GM12878 (cell line): Measurements from ENCODE around the gene SLC35F2. TPM values are rescaled to one million over a fixed set of nuclear protein-coding genes. Genes with fewer than 3 reads are reported as not detected.

ENCODE experiments used
- ATAC-seq: fragments of 200-7000 bp; cut with Tn5 transposase; 3 replicates; pipeline ENCODE4 v1.9.1; 2020; ENCODE audit warnings: mild to moderate bottlenecking, moderate library complexity
- BruUV-seq: library from RNA; stranded (reverse); fragments of 400-500 nt; replicated peaks from 2 replicates; lab custom pipeline; 2021; lab: Mats Ljungman, UMichigan
- CTCF ChIA-PET: fragments of 300-600 bp; sonication (Branson Sonifier 250); formaldehyde crosslinking; extraction: SDS; loops from one replicate; lab custom pipeline; 2021; ENCODE audit warnings: inconsistent platforms; lab: Yijun Ruan, JAX
- POLR2A ChIA-PET: fragments of 350-600 bp; formaldehyde crosslinking; extraction: SDS; loops from one replicate; lab custom pipeline; 2021; ENCODE audit warnings: inconsistent platforms; lab: Charles Lee
- RAD21 ChIA-PET: fragments of 300-600 bp; sonication (Branson Sonifier 250); formaldehyde crosslinking; loops from one replicate; lab custom pipeline; 2023; ENCODE audit warnings: antibody characterized with exemption; ENCODE audit not compliant: unreplicated experiment; lab: Charles Lee
- SMC1A ChIA-PET: fragments of 300-600 bp; sonication (Branson Sonifier 250); formaldehyde crosslinking; loops from one replicate; lab custom pipeline; 2023; ENCODE audit not compliant: unreplicated experiment, uncharacterized antibody; lab: Charles Lee
- DNase-seq: peaks from one replicate; pipeline ENCODE4 v3.0.0-alpha.2; 2011; ENCODE audit warnings: low read depth, low spot score
- FAIRE-seq: peaks from 3 replicates; lab custom pipeline; 2011; peaks lifted over from hg19 to GRCh38; lab: Jason Lieb, UNC
- H2AFZ ChIP-seq: 2 replicates; pipeline ENCODE4 v1.6.0; 2011; ENCODE audit warnings: low read depth, low read length, control low read depth; ENCODE audit not compliant: control insufficient read depth
- H3K27ac ChIP-seq: 2 replicates; pipeline ENCODE4 v1.5.1; 2011; ENCODE audit warnings: control low read depth; ENCODE audit not compliant: control insufficient read depth, insufficient read depth
- H3K27me3 ChIP-seq, 2 experiments: replicated peaks in 1 of 2; 2 replicates each; pipeline versions ENCODE4 v1.6.0 to v1.6.1; 2011; ENCODE audit warnings: low read length in 1 of 2; ENCODE audit not compliant: control insufficient read depth in 2 of 2, insufficient read depth in 2 of 2
- H3K36me3 ChIP-seq, 2 experiments: 2 replicates each; pipeline ENCODE4 v1.5.1; 2011; ENCODE audit warnings: low read length in 1 of 2; ENCODE audit not compliant: control insufficient read depth in 2 of 2, insufficient read depth in 2 of 2
- H3K4me1 ChIP-seq: 2 replicates; pipeline ENCODE4 v1.6.1; 2011; ENCODE audit warnings: mild to moderate bottlenecking, low read length, moderate library complexity, mixed read lengths; ENCODE audit not compliant: control insufficient read depth, insufficient read depth
- H3K4me2 ChIP-seq: 2 replicates; pipeline ENCODE4 v1.6.0; 2011; ENCODE audit warnings: control low read depth; ENCODE audit not compliant: control insufficient read depth, insufficient read depth
- H3K4me3 ChIP-seq: fragments of 200-600 bp; sonication (generic); 2 replicates; pipeline ENCODE4 v1.5.1; 2016
- H3K79me2 ChIP-seq: 2 replicates; pipeline ENCODE4 v1.6.0; 2011; ENCODE audit warnings: low read length; ENCODE audit not compliant: control insufficient read depth, insufficient read depth
- H3K9ac ChIP-seq: 2 replicates; pipeline ENCODE4 v1.8.0; 2011; ENCODE audit warnings: low read length, control low read depth, mixed read lengths; ENCODE audit not compliant: control insufficient read depth, insufficient read depth
- H3K9me3 ChIP-seq: replicated peaks from 3 replicates; pipeline ENCODE4 v1.5.1; 2011; ENCODE audit warnings: mild to moderate bottlenecking, low read length; ENCODE audit not compliant: control insufficient read depth, insufficient read depth
- H4K20me1 ChIP-seq: 2 replicates; pipeline ENCODE4 v1.6.0; 2011; ENCODE audit not compliant: control insufficient read depth, insufficient read depth
- BHLHE40 ChIP-seq, 2 experiments: fragments of 450-650 bp in 1 of 2; IDR thresholded peaks; 2 replicates each; pipeline ENCODE4 v1.6.1; 2011 to 2017; ENCODE audit warnings: low read depth in 2 of 2, borderline replicate concordance in 1 of 2, improper control_type of control experiment in 1 of 2, low read length in 1 of 2, mild to moderate bottlenecking in 1 of 2
- CBX3 ChIP-seq: fragments of 200-600 bp; sonication (generic); IDR thresholded peaks from 2 replicates; pipeline ENCODE4 v1.6.1; 2016; ENCODE audit warnings: low read depth, borderline replicate concordance
- EED ChIP-seq: sonication (generic); IDR thresholded peaks from 2 replicates; pipeline ENCODE4 v1.6.1; 2016; ENCODE audit warnings: antibody characterized with exemption, low read depth
- GATAD2B ChIP-seq: fragments of 450-650 bp; conservative IDR thresholded peaks from 2 replicates; pipeline ENCODE4 v1.6.1; 2017; ENCODE audit warnings: low read depth, mild to moderate bottlenecking, moderate library complexity
- HSF1 ChIP-seq: fragments of 150-350 bp; IDR thresholded peaks from 2 replicates; pipeline ENCODE4 v1.6.1; 2014; ENCODE audit warnings: mild to moderate bottlenecking, low read depth, low read length
- IKZF2 ChIP-seq, 2 experiments: fragments of 450-650 bp; IDR thresholded peaks; 2 replicates each; pipeline ENCODE4 v1.6.1; 2017; ENCODE audit warnings: mild to moderate bottlenecking in 2 of 2, moderate library complexity in 2 of 2
- IRF5 ChIP-seq: fragments of 450-650 bp; IDR thresholded peaks from 2 replicates; pipeline ENCODE4 v1.6.1; 2017; ENCODE audit warnings: borderline replicate concordance
- POU2F2 ChIP-seq: IDR thresholded peaks from 3 replicates; pipeline ENCODE4 v1.6.1; 2011; ENCODE audit warnings: low read depth, mild to moderate bottlenecking, low read length, borderline replicate concordance
- RUNX3 ChIP-seq: IDR thresholded peaks from 2 replicates; pipeline ENCODE4 v1.6.1; 2012; ENCODE audit warnings: low read length, inconsistent platforms
- SMAD1 ChIP-seq: fragments of 450-650 bp; IDR thresholded peaks from 2 replicates; pipeline ENCODE4 v1.6.1; 2018; ENCODE audit warnings: mild to moderate bottlenecking, low read depth; ENCODE audit not compliant: partially characterized antibody
- SMARCA5 ChIP-seq: fragments of 450-650 bp; IDR thresholded peaks from 2 replicates; pipeline ENCODE4 v1.6.1; 2017; ENCODE audit warnings: mild to moderate bottlenecking
- SPI1 ChIP-seq: IDR thresholded peaks from 2 replicates; pipeline ENCODE4 v1.6.1; 2011; ENCODE audit warnings: low read depth, mild to moderate bottlenecking, low read length, moderate library complexity, borderline replicate concordance; ENCODE audit not compliant: insufficient read depth
- SRF ChIP-seq, 2 experiments: IDR thresholded peaks; 2 replicates each; pipeline ENCODE4 v1.6.1; 2011; ENCODE audit warnings: low read depth in 2 of 2, low read length in 2 of 2, mild to moderate bottlenecking in 1 of 2, moderate library complexity in 1 of 2
- YY1 ChIP-seq: IDR thresholded peaks from 2 replicates; pipeline ENCODE4 v1.6.1; 2011; ENCODE audit warnings: low read depth, mild to moderate bottlenecking, low read length
- WGBS: methylation state at CpG from one replicate; pipeline ENCODE4 v1.1.6; 2016; ENCODE audit warnings: low lambda C conversion rate; ENCODE audit not compliant: insufficient replicate concordance, insufficient coverage; ENCODE audit errors: missing lambda C conversion rate; 5-methylcytosine and 5-hydroxymethylcytosine counted together
- in situ Hi-C: fragments of 300-500 bp; cut with MboI; formaldehyde crosslinking; loops from 9 replicates; pipeline ENCODE4 v1.14.3; 2018; ENCODE audit warnings: mixed read lengths
- intact Hi-C: fragments of 100-400 bp; cut with micrococcal nuclease; formaldehyde crosslinking; loops from one replicate; pipeline ENCODE4 v1.14.2; 2022; ENCODE audit not compliant: unreplicated experiment
- polyA plus RNA-seq, 11 experiments: library from polyadenylated mRNA; depleted of rRNA in 4 of 11; unstranded in 6 of 11; stranded (reverse) in 5 of 11; fragments of >200 nt; fragmentation: Nextera tagmentation in 4 of 11; fragmentation: Illumina TruSeq in 1 of 11; extraction: Ambion mirVana in 4 of 11; extraction: Trizol in 1 of 11; gene quantifications; 1 replicate in 1 of 11; 2 replicates in 10 of 11; pipeline versions ENCODE4 v1.2.1 to v1.2.3, GENCODE V29; 2011 to 2016; ENCODE audit warnings: inconsistent platforms in 2 of 11, missing spikeins in 2 of 11, low read depth in 1 of 11
- total RNA-seq, 4 experiments: library from RNA; depleted of rRNA in 3 of 4; stranded (reverse); fragments of >200 nt in 3 of 4; fragmentation: Illumina TruSeq in 1 of 4; extraction: Trizol in 1 of 4; gene quantifications; 2 replicates each; pipeline versions ENCODE4 v1.2.1 to v1.2.3, GENCODE V29; 2013 to 2021
- TF ChIP-seq, protein P1 (sequence below): IDR thresholded peaks from 2 replicates; pipeline ENCODE4 v1.6.1; 2011; ENCODE audit warnings: low read depth, mild to moderate bottlenecking, low read length, moderate library complexity, borderline replicate concordance; ENCODE audit errors: extremely low read depth

Gene SLC35F2
- total and polyA plus RNA-seq, 10 of the 15 experiments (the other 5 are each of a cell fraction or from before 2014, with no cell fraction given): 15.2 to 48.8 (median 40.1) TPM

GRCh38 chr11:107743191-107743590 lies 115.4 kb downstream of the SLC35F2 start (continued):
- TF ChIP-seq HSF1: no peak

DNA sequence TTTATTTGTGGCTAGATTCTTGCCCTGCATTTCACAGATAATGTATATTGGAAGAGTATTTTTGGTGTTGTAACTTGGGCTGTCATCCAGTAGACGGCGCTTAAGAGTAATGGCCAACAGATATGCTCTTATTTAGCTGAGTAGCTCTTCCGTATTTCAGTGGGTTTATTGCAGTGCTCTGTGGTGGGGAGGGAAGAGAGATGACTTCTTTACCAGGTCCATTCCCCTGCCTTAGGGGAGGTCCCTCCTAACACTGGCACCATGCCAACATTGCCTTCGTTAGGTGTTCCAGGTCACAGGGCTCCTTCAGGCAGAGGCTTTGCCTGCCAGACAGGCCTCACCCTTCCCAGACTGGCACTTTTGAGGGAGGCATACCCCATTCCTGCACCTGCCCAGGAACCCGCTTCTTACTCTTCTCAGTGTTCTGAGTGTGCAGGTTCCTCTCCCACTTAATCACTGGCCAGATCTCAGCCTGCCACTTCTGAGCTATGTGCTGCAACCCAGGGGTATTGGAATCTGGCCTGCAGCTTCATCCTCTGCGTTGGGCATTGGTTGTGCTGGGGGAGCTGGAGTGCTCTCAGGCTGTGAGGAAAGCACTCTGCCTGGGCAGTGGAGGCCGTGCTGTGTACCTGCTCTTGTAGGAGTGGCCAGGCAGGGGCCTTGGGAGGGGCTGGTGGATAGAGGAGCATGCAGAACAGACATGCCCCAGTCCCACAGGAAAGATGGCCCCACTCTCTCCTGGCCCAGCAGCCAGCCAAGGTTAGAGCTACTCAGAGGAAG lies 117.4 kb downstream of the SLC35F2 start:
- 14% methylated on average over 7 of the region's 7 CpGs for WGBS
- TF ChIP-seq IKZF2 (IDR thresholded peaks at IDR 0.05) (no peak; a peak in 1 of 4 replicates), POU2F2 (peak; percentile 39; the same call in 1 of the 3 replicates), YY1 (peak; percentile 85), EED (no peak), HSF1 (no peak), SRF (IDR thresholded peaks at IDR 0.05; ENCODE audit: low read depth in 2 of 2, low read length in 2 of 2) (peak; percentile 57 to 67; a peak in 1 of 4 replicates), IRF5 (no peak), SMARCA5 (peak; percentile 34; the same call in 1 of the 2 replicates), SMAD1 (peak; percentile 99), RUNX3 (peak; percentile 46), BHLHE40 (IDR thresholded peaks at IDR 0.05; ENCODE audit: borderline replicate concordance in 1 of 2, low read depth in 2 of 2, low read length in 1 of 2) (peak in 1 of 2 experiments; percentile 32; a peak in 1 of 4 replicates), SPI1 (peak; percentile 73), GATAD2B (no peak), CBX3 (no peak)
- TF ChIP-seq, protein P1, sequence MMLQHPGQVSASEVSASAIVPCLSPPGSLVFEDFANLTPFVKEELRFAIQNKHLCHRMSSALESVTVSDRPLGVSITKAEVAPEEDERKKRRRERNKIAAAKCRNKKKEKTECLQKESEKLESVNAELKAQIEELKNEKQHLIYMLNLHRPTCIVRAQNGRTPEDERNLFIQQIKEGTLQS: no peak

More for the DNA sequence above, 117.4 kb downstream of the SLC35F2 start:
- no peak overlapping the region for H3K4me3 ChIP-seq
- no peaks in the 10 kb centered on the region for H4K20me1 ChIP-seq
- H3K79me2 ChIP-seq: no peaks in the 10 kb centered on the region
- H3K4me1 ChIP-seq: no peaks in the 10 kb centered on the region
- no peaks in the 10 kb centered on the region for H3K9me3 ChIP-seq
- FAIRE-seq: peak; percentile 81
- intact Hi-C loops (loop anchor here (1.0 to 2.0 kb wide), 2 partner anchors 30 to 157 kb away; no protein-coding TSS in a partner anchor), in situ Hi-C loops (loop anchor here (5.0 kb wide), 1 partner anchor 156 kb away; no protein-coding TSS in a partner anchor)
- H3K27me3 ChIP-seq: no peaks in the 10 kb centered on the region
- DNase-seq: peak; percentile 25
- no peak overlapping the region for H3K27ac ChIP-seq
- ChIA-PET RAD21 (interaction anchor here (0.8 to 3.0 kb wide), 14 partner anchors 9 to 178 kb away, joined by 3 to 28 read pairs (median 4); no protein-coding TSS in a partner anchor), CTCF (interaction anchor here (0.6 to 7.2 kb wide), 40 partner anchors 10 to 268 kb away, joined by 3 to 96 read pairs (median 4); partner anchors contain the start of genes CUL5 and SLN), POLR2A (interaction anchor here (0.7 to 1.4 kb wide), 3 partner anchors 30 to 118 kb away, joined by 3 read pairs; partner anchors contain the start of gene SLC35F2), SMC1A (interaction anchor here (0.7 to 4.1 kb wide), 27 partner anchors 10 to 846 kb away, joined by 3 to 33 read pairs (median 4); partner anchors contain the start of gene ALKBH8)
- no TSS peak for BruUV-seq
- no peak overlapping the region for H3K9ac ChIP-seq
- peak; percentile 98 for ATAC-seq
- H2AFZ ChIP-seq: peak overlapping the region; percentile 25; the same call in 1 of the 2 replicates
- no peaks in the 10 kb centered on the region for H3K36me3 ChIP-seq
- H3K4me2 ChIP-seq: no peak overlapping the region
